ENCODE measurements around the gene MRPL36.
"Not testable (repeated sequence)": the region's sequence is repeated elsewhere in the genome, so short reads cannot be mapped to it uniquely, and the experiment has no call there.

Gene MRPL36

GRCh38 chr5:1831677-1832313, 32.2 kb upstream of the MRPL36 start:
- no peak for DNase-seq

DNA sequence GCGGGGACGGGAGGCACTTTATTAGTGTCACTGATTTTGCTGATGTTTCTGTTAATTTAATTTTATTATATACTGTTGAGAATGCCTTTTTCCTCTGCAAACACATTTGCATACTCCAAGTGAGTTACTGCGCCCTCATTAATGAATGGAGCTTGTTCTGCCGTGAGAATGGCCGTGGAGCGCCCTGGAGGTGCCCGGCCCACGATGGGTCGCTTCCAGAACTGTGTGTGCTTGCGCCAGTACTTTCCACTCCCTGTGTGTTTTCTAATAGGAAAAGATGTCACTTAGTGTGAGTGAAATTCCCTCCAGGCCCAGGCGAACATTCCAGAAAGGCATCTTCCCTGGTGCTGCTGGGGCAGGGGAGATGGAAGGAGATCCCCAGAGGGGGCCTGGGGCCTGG, 31.6 kb upstream of the MRPL36 start:
- DNase-seq: no peak

DNA sequence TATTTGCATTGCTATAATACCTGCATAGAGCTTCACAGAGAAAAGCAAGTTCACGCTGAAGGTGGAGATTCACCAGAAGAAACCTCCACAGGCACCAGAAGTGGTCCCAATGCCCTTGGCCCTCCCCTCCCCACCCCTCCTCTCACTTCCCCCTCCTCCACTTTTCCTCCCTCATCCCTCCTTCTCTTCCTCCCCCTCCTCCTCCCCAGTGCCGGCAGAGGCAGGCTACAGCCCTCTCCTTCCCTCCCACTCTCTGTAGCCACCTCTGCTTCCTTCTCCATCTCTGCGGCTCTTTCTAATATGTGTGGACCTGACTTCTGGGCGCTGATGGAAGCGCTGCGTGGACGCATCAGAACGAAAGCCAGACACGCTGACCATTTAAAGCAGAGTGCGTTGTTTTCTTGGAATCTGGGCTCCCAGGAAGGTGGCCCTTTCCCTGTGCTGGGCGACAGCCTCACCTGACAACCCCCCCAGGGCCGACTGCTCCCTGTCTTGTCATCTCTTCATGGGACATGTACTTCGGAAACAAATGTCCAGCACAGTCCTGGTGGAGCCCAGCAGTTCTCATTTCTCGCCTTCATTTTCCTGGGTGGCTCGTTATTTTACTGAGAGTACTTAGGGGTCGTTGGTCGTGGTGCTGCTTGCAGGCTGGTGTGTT, 31.1 kb upstream of the MRPL36 start:
- no peak for DNase-seq

DNA sequence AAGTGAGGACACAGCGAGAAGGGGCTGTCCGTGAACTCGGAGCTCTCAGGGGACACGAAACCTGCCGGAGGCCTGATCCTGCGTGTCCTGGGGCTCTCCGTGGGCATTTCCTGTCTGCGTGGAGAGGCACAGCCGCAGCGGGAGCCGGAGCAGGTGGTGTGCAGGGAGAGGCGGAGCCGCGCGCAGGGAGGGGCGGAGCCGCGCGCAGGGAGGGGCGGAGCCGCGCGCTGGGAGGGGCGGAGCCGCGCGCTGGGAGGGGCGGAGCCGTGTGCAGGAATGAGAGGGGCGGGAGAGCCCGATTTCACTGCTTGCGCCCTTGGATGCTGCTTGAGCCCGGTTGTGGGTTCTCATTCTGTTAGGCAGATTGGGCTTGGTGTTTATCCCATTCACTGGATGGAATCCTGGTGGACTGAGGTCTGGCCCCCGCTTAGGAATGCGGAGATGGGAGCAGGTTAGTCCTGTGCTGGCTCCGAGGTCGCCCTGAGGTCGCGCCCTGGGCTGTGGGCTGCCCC, 28.3 kb upstream of the MRPL36 start:
- DNase-seq: no peak

DNA sequence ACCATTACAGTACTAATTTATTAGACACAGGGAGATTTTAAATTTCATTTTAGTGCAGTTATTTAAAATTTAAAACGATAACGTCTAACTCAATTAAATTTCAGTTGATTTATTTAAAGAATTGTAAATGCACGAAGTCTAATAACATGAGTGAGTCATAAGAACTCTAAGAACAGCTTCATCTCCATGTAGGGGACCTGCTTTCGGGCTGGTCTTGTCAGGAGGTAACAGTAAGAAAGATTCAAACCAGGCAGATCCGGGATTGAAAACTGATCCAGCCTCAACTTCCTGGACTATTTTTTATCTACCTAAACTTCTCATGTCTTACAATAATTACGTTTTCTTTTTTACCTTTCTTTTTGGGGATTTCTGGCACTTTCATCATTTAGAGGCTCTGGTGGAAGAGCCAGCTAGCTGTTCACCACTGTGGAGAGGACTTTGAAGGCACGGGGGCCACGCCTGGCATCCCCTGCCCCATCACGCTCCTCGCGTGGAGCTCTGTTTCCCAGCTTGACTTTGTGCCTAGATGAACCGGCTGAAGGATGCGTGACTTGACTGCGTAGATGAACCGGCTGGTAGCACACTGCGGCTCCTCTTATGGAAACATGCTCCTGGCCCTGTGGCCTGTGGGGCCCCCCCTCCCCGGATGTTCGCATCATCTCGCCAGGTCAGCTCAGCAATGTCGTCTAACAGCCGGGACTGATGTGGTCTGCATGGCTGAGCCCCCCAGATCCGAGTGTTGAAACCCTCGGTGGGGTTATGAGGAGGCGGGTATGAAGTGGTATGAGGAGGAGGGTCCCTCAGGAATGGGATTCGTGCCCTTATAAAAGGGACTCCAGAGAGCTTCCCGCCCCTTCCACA, 27.6 kb upstream of the MRPL36 start:
- no peak for DNase-seq

DNA sequence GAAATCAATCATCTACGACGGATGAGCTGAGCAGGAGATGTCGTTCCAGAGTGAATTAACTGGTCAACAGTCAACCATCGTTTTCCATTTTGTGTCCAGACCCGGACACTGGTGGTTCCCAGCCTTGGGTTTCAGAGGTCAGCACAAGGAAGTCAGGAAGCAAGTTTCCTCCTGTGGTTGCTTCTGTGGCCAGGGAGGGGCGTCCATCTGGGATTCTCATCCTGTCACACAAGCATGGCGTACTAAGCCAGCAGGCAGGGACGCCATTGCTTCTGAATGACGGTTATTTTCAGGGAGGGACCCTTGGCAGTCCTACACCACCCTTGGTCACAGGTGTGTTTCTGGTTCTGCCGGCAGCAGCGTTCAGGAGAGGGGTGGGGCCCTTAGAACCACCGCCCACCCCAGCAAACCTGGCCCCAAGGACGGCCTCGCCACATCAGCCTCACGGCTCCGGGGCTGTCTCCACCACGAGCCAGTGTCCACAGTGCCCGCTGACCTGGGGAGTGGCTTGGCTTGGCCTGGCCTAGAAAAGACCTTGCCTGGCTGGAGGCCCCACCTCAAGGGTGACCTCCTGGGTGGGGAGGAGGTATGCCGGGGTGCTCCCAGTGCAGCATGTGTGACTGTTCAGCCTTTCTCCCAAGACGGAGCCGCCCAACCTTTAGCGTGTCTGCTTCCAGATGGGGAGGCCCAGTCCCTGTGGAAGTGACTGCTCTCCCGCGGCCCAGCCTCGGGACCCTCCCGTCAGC, 26.8 kb upstream of the MRPL36 start:
- no peak for DNase-seq

- no peak for DNase-seq
These were observed 25.5 kb upstream of the MRPL36 start for GRCh38 chr5:1824903-1825841.

DNA sequence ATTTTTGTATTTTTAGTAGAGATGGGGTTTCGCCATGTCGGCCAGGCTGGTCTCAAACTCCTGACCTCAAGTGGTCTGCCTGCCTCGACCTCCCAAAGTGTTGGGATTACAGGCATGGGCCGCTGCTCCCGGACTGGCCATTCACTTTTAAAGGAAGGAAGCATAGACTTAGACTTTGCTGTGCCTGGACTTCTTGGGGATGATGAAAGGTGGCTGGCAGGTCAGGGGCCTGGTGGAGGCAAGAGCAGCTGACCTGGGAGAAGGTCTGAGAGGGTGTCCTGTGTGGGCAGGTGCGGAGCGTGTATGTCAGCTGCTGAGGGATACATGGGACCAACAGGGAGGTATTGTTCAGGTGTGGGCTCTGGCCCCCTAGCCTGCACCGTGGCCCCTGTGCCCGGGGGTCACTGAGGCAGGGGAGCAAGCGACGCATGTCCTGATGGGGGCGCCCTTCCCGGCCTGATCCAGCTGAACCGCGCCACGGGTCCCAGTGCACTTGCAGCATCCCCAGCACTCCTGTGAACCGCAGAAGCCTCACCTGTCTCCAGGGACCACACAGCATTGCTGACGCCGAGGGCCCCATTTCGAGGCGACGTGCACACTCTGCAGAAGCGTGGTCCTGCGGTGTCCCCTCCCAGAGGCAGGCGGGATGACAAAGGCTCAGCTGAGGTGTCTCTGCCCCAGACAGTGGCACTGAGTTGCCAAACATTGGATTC, 24.6 kb upstream of the MRPL36 start:
- DNase-seq: no peak

DNA sequence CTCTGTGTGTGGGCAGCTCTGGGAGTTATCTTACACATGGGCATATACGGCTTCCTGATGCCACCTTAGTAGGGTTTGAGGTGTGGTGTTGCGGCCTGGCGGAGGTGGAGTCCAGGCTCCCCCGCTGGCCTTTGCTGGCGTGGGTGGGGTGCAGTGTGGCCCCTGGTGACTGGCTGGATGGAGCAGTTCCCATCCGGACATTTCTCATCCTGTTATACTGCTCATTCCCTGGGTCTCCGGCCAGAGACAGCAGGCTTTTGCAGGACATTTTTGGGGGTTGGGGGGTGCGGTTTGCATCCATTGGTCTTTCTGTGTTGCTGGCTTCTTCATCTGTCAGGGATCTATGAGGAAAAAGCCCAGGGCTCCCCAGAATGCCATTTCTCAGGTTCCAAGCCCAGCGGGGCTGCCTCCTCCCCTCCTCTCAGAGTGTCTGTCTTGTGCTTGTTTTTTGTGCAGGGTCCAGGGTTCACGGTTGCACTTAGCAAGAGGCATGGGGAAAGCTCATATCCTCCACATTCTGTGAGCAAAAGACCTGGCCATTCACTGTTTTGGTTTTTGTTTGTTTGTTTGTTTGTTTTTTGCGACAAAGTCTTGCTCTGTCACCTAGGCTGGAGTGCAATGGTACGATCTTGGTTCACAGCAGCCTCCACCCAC, 23.9 kb upstream of the MRPL36 start:
- DNase-seq: no peak

DNA sequence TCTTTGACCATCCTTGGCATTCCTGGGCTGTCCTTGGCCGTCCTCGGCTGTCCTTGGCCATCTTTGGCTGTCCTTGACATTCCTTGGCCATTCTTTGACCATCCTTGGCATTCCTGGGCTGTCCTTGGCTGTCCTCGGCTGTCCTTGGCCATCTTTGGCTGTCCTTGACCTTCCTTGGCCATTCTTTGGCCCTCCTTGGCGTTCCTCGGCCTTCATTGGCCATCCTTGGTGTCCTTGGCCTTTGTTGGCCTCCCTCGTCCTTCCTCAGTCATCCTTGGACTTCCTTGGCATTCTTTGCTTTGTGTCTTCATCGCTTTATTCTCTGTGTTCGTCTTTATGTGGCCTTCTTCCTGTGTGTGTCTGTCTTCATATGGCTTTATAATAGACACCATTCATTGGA, 22.2 kb upstream of the MRPL36 start:
- DNase-seq: no peak

GRCh38 chr5:1820926-1821325, 21.3 kb upstream of the MRPL36 start:
- DNase-seq: no peak

GRCh38 chr5:1820381-1820780, 20.7 kb upstream of the MRPL36 start:
- DNase-seq: no peak

DNA sequence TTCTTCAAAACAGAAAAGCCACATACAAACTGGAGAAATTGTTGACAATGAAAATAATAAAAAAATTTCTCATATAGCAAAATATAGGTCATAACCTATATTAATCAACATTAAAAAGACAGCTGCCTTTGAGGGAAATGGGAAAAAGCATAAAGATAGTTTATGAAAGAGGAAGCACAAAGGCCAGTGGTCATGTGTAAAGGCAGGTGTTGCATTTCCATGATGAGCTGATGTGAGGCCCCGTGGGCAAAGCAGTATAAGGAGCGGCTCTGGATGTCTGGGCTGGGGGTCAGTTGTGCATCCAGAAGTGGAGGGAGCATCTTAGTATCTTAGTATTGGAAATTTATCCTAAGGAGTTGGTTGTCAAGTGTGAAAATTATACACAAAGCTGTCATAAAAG, 19.8 kb upstream of the MRPL36 start:
- no peak for DNase-seq

- no peak for DNase-seq
These were observed 19.1 kb upstream of the MRPL36 start for GRCh38 chr5:1818784-1819183.

DNA sequence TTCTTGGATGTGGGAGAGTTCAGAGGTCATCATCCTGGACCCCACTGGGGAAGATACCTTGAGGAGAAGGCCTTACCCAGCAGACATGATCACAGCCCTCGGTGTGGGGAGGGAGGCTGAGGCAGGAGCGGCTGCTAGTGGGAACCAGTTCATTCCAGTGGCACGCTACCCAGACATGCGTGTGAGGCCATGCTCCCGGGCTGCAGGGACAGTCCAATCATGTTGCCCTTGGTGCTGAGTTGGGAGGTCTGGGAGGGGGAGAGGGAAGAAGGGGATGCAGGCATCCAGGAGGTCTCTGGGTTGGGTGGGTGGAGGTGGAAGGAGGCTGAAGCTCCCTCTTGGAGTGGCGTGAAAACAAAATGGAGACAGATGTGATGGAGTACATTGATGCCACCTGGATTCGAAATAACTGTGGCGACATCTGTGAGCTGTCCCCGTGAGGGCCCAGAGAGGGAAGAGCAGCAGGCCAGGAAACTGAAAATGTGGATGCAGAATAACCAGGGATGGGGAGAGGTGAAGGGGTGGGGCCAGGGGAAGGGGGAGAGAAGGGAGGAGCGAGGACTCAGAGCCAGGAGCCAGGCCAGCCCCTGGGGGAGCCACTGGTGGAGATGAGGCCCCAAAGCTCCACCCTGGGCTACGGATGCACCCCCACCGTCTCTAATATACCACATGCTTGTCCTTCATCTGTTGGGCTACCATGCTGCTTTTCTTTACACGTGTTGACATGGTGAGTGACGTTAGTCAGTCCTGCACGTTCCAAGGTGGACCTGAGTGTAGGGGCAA, 17.8 kb upstream of the MRPL36 start:
- DNase-seq: no peak

DNA sequence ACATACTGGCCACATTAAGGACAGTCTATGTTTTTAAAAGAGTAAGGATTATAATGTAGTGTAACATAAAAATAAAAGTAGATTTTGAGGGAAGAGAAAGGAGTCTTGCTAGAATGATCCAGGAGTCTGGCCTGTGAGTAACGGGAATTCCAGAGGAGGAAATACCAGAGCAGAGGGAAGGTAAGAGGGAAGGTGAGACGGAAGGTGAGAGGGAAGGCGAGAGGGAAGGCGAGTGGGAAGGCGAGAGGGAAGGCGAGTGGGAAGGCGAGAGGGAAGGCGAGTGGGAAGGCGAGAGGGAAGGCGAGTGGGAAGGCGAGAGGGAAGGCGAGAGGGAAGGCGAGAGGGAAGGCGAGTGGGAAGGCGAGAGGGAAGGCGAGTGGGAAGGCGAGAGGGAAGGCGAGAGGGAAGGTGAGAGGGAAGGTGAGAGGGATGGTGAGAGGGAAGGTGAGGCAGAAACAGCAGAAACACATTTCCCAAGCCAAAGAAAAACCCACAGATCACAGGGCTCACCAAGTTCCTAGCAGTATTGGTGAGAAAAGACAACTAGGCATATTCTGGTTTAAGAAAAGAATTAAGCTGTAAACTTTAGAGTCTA, 17.0 kb upstream of the MRPL36 start:
- not testable (repeated sequence) for DNase-seq

DNA sequence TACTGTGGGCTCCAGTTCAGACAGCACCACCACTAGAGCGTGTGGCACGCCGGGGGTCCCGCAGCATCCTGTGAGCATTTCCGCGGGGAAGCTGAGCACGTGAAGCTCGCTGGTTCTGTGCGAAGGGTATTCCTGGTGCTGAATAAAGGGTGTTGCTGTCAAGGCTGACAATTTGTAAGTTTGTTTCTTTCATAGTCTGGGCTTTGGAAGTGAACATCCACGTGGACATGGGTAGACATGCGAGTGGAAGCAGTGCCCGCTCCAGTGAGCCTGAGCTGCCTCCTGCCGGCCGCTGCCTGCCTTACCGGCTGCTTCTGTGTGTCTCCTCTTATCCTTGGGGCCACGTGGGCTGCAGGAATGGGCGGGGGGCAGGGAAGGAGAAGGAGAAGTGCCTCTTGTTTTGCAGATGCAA, 16.2 kb upstream of the MRPL36 start:
- no peak for DNase-seq

DNA sequence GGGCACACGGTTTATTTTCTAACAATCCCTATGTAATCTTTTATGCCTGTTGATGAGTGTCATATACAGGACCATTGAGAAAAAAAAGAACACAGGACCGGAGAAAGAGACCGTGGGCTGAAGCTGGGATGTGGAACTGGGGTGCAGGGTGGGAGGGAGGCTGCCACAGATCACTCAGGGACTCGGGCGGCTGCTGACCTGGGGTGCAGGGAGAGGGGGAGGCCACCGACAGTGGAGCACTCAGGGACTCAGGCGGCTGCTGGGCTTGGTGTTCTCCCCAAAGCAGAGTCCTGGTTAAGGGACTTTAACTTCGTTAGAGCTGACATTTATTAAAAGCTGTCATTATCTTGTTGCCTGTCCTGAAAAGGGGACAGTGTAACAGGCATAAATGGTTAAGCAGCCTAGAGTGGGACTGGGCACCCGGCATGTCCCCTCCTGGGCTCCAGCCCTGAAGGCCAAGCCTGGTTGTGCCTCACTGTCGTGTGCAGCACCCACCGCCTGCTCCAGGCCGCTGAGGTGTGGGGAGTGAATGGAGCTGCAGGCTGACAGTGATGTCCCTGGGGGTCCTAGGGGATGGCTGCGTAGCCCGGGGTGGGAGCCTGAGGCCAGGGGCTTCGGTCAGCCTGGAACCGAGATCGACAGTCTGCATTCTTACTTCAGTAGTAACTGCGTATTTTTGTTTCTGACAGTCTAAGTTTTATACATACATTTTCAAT, 15.6 kb upstream of the MRPL36 start:
- DNase-seq: no peak

Measured in femur (tissue), 1 donor.